PC-3 (cell line): Measurements from ENCODE around the gene ACOT13. TPM values are rescaled to one million over a fixed set of nuclear protein-coding genes. Genes with fewer than 3 reads are reported as not detected.
"Not testable (repeated sequence)": the region's sequence is repeated elsewhere in the genome, so short reads cannot be mapped to it uniquely, and the experiment has no call there.

ENCODE experiments used
- ATAC-seq: fragments of 200-7000 bp; cut with Tn5 transposase; 2 replicates; pipeline ENCODE4 v1.9.1; 2020; ENCODE audit warnings: mild to moderate bottlenecking, moderate library complexity
- BruUV-seq: library from RNA; stranded (reverse); fragments of 400-500 nt; replicated peaks from 2 replicates; lab custom pipeline; 2021; lab: Mats Ljungman, UMichigan
- CTCF ChIA-PET: fragments of 300-600 bp; sonication (Branson Sonifier 250); formaldehyde crosslinking; loops from one replicate; lab custom pipeline; 2022; ENCODE audit warnings: antibody characterized with exemption; lab: Charles Lee
- POLR2A ChIA-PET: fragments of 300-600 bp; sonication (Branson Sonifier 250); formaldehyde crosslinking; loops from one replicate; lab custom pipeline; 2022; ENCODE audit warnings: antibody characterized with exemption; ENCODE audit not compliant: unreplicated experiment; lab: Charles Lee
- DNase-seq: peaks from one replicate; pipeline ENCODE4 v3.0.0-alpha.2; 2015
- H2AFZ ChIP-seq: fragments of 300-600 bp; sonication (generic); 2 replicates; pipeline ENCODE4 v1.6.0; 2016; ENCODE audit warnings: antibody characterized with exemption, low read length
- H3F3A ChIP-seq: fragments of 300-600 bp; sonication (generic); one replicate; pipeline ENCODE4 v1.6.0; 2017; ENCODE audit warnings: antibody characterized with exemption, low read length, control low read depth, mild to moderate bottlenecking; ENCODE audit not compliant: unreplicated experiment
- H3K27ac ChIP-seq: fragments of 300-600 bp; sonication (generic); 2 replicates; pipeline ENCODE4 v1.5.1; 2016; ENCODE audit warnings: mild to moderate bottlenecking, low read length
- H3K27me3 ChIP-seq: fragments of 300-600 bp; sonication (generic); 2 replicates; pipeline ENCODE4 v1.6.1; 2016; ENCODE audit warnings: low read length, mixed read lengths
- H3K36me3 ChIP-seq: fragments of 300-600 bp; sonication (generic); 2 replicates; pipeline ENCODE4 v1.6.1; 2016; ENCODE audit warnings: low read depth, mixed run types, low read length, mixed read lengths
- H3K4me1 ChIP-seq: fragments of 300-600 bp; sonication (generic); 2 replicates; pipeline ENCODE4 v1.5.1; 2016; ENCODE audit warnings: low read length; ENCODE audit not compliant: insufficient read depth
- H3K4me2 ChIP-seq: fragments of 300-600 bp; sonication (generic); 2 replicates; pipeline ENCODE4 v1.6.0; 2016; ENCODE audit warnings: low read length
- H3K4me3 ChIP-seq: fragments of 300-600 bp; sonication (generic); 2 replicates; pipeline ENCODE4 v1.5.1; 2016; ENCODE audit warnings: mild to moderate bottlenecking, low read length, mixed read lengths
- H3K79me2 ChIP-seq: fragments of 300-600 bp; sonication (generic); 2 replicates; pipeline ENCODE4 v1.6.1; 2017; ENCODE audit warnings: low read length, mixed read lengths
- H3K9ac ChIP-seq: fragments of 300-600 bp; sonication (generic); 2 replicates; pipeline ENCODE4 v1.6.0; 2016; ENCODE audit warnings: mild to moderate bottlenecking, low read length
- H3K9me2 ChIP-seq: fragments of 300-600 bp; sonication (generic); replicated peaks from 2 replicates; pipeline ENCODE4 v1.6.1; 2016; ENCODE audit warnings: mixed run types, low read length, mixed read lengths
- H3K9me3 ChIP-seq: fragments of 300-600 bp; sonication (generic); 2 replicates; pipeline ENCODE4 v1.6.1; 2016; ENCODE audit warnings: low read length, mixed read lengths
- H4K20me1 ChIP-seq: fragments of 300-600 bp; sonication (generic); 2 replicates; pipeline ENCODE4 v1.6.1; 2016; ENCODE audit warnings: low read length, mixed read lengths
- EZH2 ChIP-seq: fragments of 300-600 bp; sonication (generic); IDR thresholded peaks from one replicate; pipeline ENCODE4 v1.6.1; 2017; ENCODE audit warnings: antibody characterized with exemption, mild to moderate bottlenecking, low read length; ENCODE audit not compliant: unreplicated experiment
- EZH2phosphoT487 ChIP-seq: fragments of 300-600 bp; sonication (generic); IDR thresholded peaks from 2 replicates; pipeline ENCODE4 v1.6.1; 2018; ENCODE audit warnings: mild to moderate bottlenecking, antibody characterized with exemption, low read length, borderline replicate concordance
- intact Hi-C: fragments of 100-400 bp; cut with micrococcal nuclease; formaldehyde crosslinking; loops from 2 replicates; pipeline ENCODE4 v1.9.0; 2023
- total RNA-seq: library from RNA; depleted of rRNA; stranded (reverse); fragments of >200 nt; gene quantifications from 2 replicates; pipeline ENCODE4 v1.2.3, GENCODE V29; 2014
- TF ChIP-seq, protein P1 (sequence below): fragments of 300-600 bp; sonication (generic); conservative IDR thresholded peaks from 2 replicates; pipeline ENCODE4 v1.5.1; 2017; ENCODE audit warnings: antibody characterized with exemption, low read depth, mild to moderate bottlenecking, low read length

The ACOT13 gene
- total RNA-seq, 1 experiment from 2014 or later = 13.5 TPM

DNA sequence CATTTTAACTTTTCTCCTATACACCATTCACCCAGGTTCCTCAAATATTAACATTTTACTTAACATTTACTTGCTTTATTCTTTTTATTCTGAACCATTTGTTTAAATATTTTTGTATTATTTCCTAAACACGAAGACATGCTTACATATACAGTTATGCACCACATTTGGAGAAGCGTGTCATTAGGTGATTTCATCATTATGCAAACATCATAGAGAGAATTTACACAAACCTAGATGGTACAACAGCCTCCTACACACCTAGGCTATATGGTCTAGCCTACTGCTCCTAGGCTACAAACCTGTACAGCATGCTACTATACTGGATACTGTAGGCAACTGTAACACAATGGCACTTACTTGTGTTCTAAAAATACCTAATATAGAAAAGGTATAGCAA lies 6.8 kb upstream of the ACOT13 start:
- no peaks in the 10 kb centered on the region for H3F3A ChIP-seq
- H3K9me2 ChIP-seq = no peaks in the 10 kb centered on the region
- ChIA-PET POLR2A (no interaction called here), CTCF (no interaction called here)
- H3K9ac ChIP-seq = no peak overlapping the region
- H3K27me3 ChIP-seq = no peaks in the 10 kb centered on the region
- peaks cover 16% of the 10 kb centered on the region; the same call in 1 of the 2 replicates for H3K36me3 ChIP-seq
- TF ChIP-seq, protein P1, sequence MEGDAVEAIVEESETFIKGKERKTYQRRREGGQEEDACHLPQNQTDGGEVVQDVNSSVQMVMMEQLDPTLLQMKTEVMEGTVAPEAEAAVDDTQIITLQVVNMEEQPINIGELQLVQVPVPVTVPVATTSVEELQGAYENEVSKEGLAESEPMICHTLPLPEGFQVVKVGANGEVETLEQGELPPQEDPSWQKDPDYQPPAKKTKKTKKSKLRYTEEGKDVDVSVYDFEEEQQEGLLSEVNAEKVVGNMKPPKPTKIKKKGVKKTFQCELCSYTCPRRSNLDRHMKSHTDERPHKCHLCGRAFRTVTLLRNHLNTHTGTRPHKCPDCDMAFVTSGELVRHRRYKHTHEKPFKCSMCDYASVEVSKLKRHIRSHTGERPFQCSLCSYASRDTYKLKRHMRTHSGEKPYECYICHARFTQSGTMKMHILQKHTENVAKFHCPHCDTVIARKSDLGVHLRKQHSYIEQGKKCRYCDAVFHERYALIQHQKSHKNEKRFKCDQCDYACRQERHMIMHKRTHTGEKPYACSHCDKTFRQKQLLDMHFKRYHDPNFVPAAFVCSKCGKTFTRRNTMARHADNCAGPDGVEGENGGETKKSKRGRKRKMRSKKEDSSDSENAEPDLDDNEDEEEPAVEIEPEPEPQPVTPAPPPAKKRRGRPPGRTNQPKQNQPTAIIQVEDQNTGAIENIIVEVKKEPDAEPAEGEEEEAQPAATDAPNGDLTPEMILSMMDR = no peak
- no peak for TF ChIP-seq EZH2phosphoT487
- TF ChIP-seq EZH2 = no peak
- no peak for DNase-seq
- intact Hi-C loops = no loop called here
- H4K20me1 ChIP-seq = no peaks in the 10 kb centered on the region
- H3K4me2 ChIP-seq = no peak overlapping the region
- H3K27ac ChIP-seq = peak overlapping the region; percentile 62; the same call in 1 of the 2 replicates
- peak; percentile 33; the same call in 1 of the 2 replicates for ATAC-seq
- peaks cover 13% of the 10 kb centered on the region for H3K79me2 ChIP-seq
- peaks cover 22% of the 10 kb centered on the region for H3K4me1 ChIP-seq
- no peaks in the 10 kb centered on the region for H3K9me3 ChIP-seq
- BruUV-seq = no TSS peak
- no peak overlapping the region for H3K4me3 ChIP-seq
- no peak overlapping the region for H2AFZ ChIP-seq

GRCh38 chr6:24661759-24662158 lies 5.1 kb upstream of the ACOT13 start:
- H2AFZ ChIP-seq, H3K9me2 ChIP-seq, H3K4me2 ChIP-seq, BruUV-seq, CTCF ChIA-PET, H3K4me3 ChIP-seq, H3K27ac ChIP-seq, H4K20me1 ChIP-seq, H3K27me3 ChIP-seq, intact Hi-C loops, DNase-seq, H3K9ac ChIP-seq, H3K9me3 ChIP-seq, POLR2A ChIA-PET, ATAC-seq, H3F3A ChIP-seq: not testable (repeated sequence)
- Histone ChIP-seq H3K79me2 (peaks cover 28% of the 10 kb centered on the region), H3K36me3 (peaks cover 16% of the 10 kb centered on the region; the same call in 1 of the 2 replicates), H3K4me1 (peaks cover 30% of the 10 kb centered on the region)

DNA sequence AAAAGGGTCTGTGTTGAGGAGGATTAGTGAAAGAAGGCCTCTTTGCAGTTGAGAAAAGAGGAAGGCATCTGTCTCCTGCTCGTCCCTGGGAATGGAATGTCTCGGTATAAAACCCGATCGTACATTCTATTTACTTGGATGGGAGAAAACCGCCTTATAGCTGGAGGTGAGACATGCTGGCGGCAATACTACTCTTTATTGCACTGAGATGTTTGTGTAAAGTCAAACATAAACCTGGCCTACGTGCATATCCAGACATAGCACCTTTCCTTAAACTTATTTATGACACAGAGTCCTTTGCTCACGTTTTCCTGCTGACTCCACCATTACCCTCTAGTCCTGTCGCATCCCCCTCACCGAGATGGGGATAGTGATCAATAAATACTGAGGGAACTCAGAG lies 4.6 kb upstream of the ACOT13 start:
- Histone ChIP-seq H3K9me3 (no peaks in the 10 kb centered on the region), H4K20me1 (no peaks in the 10 kb centered on the region), H3K27ac (no peak overlapping the region), H2AFZ (no peak overlapping the region), H3K9me2 (no peaks in the 10 kb centered on the region), H3K79me2 (peaks cover 29% of the 10 kb centered on the region), H3K36me3 (peaks cover 16% of the 10 kb centered on the region; the same call in 1 of the 2 replicates), H3K9ac (no peak overlapping the region), H3F3A (no peaks in the 10 kb centered on the region), H3K4me3 (no peak overlapping the region), H3K4me2 (no peak overlapping the region), H3K27me3 (no peaks in the 10 kb centered on the region), H3K4me1 (peaks cover 30% of the 10 kb centered on the region)
- ChIA-PET CTCF (no interaction called here), POLR2A (no interaction called here)
- intact Hi-C loops = no loop called here
- TF ChIP-seq, protein P1 = no peak
- TF ChIP-seq EZH2 (no peak), EZH2phosphoT487 (no peak)
- DNase-seq (no peak), ATAC-seq (no peak)
- no TSS peak for BruUV-seq
